ENCODE measurements around the gene OLFML1. TPM values are rescaled to one million over a fixed set of nuclear protein-coding genes. Genes with fewer than 3 reads are reported as not detected.
"Not testable (repeated sequence)": the region's sequence is repeated elsewhere in the genome, so short reads cannot be mapped to it uniquely, and the experiment has no call there.

OLFML1 gene
- total RNA-seq, 4 donors from 2014 or later = 5.0 to 111 (median 23.8) TPM

DNA sequence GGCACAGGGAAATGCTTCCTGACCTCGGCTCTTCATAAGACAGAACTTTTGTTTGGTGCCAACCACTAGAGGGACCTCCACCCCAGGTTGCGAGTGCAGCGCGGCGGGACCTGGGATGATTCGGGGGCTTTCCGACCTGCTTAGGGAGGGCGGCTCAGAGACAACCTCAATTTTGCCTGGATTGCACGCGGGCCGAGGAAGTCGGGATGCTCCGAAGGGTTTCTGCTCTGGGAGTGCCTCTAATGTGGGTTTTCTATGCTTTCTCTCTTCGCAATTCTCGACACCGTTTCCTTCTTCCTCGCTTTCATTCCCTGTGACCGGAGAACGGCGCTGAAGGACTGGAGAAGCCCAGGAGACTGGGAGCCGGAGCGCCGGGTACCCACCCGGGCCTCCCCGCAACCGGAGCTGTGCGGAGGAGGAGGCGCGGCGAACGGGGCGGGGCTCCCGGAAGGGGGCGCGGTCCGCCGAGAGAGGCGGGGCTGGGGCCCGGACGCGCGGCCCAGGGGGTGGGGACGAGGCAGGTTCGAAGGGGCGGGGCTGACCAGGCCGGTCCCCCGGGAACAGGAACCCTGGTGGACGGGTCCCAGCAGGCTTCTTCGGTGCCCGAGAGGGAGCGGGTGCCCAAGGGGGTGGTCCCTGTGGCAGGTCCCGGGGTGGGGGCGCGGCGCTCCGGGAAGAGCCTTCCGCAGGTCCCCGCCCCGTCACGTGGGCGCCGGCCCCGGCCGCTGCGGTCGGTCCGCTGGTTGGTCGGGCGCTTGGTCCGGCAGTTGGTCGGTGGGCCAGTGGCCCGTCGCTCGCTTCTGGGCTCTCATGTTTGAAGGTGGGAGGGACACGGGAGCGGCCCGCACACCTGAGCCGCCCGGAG is 28.2 kb downstream of the OLFML1 start, which contains the start of gene PPFIBP2:
Gene PPFIBP2, plus strand, starts transcription at position 766 of the 865 bp plus-strand sequence. CDS start 35,477 bp downstream, outside the sequence.
- DNase-seq = peak; percentile 74 to 86
- Histone ChIP-seq H3K4me3 (peak within 1 kb of the TSS; percentile 59 to 63), H3K4me1 (no peaks in the 10 kb centered on the region), H3K27ac (peak within 1 kb of the TSS; percentile 83 to 89), H3K9me3 (no peaks in the 10 kb centered on the region), H3K36me3 (no peaks in the 10 kb centered on the region), H3K27me3 (no peaks in the 10 kb centered on the region)
- TF ChIP-seq POLR2A (IDR thresholded peaks at IDR 0.05) = peak; percentile 38 to 54
- TF ChIP-seq, protein P1, sequence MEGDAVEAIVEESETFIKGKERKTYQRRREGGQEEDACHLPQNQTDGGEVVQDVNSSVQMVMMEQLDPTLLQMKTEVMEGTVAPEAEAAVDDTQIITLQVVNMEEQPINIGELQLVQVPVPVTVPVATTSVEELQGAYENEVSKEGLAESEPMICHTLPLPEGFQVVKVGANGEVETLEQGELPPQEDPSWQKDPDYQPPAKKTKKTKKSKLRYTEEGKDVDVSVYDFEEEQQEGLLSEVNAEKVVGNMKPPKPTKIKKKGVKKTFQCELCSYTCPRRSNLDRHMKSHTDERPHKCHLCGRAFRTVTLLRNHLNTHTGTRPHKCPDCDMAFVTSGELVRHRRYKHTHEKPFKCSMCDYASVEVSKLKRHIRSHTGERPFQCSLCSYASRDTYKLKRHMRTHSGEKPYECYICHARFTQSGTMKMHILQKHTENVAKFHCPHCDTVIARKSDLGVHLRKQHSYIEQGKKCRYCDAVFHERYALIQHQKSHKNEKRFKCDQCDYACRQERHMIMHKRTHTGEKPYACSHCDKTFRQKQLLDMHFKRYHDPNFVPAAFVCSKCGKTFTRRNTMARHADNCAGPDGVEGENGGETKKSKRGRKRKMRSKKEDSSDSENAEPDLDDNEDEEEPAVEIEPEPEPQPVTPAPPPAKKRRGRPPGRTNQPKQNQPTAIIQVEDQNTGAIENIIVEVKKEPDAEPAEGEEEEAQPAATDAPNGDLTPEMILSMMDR (IDR thresholded peaks at IDR 0.05) = peak; percentile 54 to 63 (median 57)
- intact Hi-C loops (cut with DNase I; ENCODE audit: low total_unique reads) = loop anchor here (10.0 kb wide), 1 partner anchor 151 kb away; no protein-coding TSS in a partner anchor

DNA sequence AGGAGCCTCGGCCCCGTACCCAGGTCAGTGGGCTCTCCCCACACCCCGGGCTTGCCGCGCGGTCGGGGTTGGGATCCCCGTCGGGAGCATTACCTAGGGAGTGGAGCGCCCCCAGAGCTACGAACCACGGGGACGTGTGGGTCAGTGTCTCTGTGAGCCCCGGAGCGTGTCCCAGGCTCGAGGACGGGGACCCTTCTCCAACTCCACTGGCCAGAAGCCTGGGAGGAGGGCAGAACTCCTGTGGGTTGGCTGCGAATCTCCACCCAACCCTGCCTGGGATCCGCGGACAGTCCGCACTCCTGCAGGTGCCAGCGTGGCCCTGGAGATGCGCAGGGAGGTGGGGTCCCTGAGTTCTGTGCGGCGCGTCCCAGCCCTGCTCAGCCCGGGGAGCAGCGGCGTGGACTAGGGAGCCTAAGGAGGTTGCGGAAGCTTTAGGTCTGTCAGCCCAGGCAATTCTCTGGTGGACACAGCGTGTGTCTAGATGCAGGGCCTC is 28.8 kb downstream of the OLFML1 start:
- TF ChIP-seq, protein P1 (IDR thresholded peaks at IDR 0.05) = no peak
- no peak for TF ChIP-seq POLR2A (IDR thresholded peaks at IDR 0.05)
- Histone ChIP-seq H3K4me3 (peak overlapping the region; percentile 59 to 63), H3K36me3 (no peaks in the 10 kb centered on the region), H3K9me3 (no peaks in the 10 kb centered on the region), H3K4me1 (no peaks in the 10 kb centered on the region), H3K27ac (peak overlapping the region; percentile 83 to 89), H3K27me3 (no peaks in the 10 kb centered on the region)
- intact Hi-C loops (cut with DNase I; ENCODE audit: low total_unique reads) = loop anchor here (10.0 kb wide), 1 partner anchor 151 kb away; no protein-coding TSS in a partner anchor
- no peak for DNase-seq

DNA sequence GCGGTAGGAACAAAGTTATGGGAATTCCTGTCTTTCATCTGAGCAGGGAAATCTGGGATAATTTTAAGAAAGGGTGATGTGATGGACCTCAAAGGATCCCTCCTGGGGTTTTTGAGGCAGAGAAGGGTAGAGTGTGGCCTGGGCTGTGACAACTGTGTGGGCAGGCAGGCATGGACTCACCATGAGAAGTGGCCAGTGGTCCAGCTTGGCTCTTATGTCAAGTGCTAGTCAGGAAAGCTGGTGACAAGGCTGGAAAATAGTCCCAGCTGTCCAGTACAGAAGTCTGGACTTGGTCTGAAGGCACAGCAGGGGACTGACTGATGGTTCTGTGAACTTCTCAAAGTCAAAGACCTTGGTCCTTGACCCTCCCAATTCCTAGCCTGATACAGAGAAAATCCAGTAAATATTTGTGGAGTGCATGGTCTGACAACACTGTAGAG is 30.2 kb downstream of the OLFML1 start:
- H3K36me3 ChIP-seq = no peaks in the 10 kb centered on the region
- H3K27me3 ChIP-seq = no peaks in the 10 kb centered on the region
- DNase-seq = no peak
- TF ChIP-seq, protein P1 (IDR thresholded peaks at IDR 0.05) = no peak
- no peak for TF ChIP-seq POLR2A (IDR thresholded peaks at IDR 0.05)
- intact Hi-C loops (cut with DNase I; ENCODE audit: low total_unique reads) = loop anchor here (10.0 kb wide), 1 partner anchor 149 kb away; no protein-coding TSS in a partner anchor
- H3K27ac ChIP-seq = no peak overlapping the region
- H3K9me3 ChIP-seq = no peaks in the 10 kb centered on the region
- H3K4me1 ChIP-seq = no peaks in the 10 kb centered on the region
- H3K4me3 ChIP-seq = no peak overlapping the region

DNA sequence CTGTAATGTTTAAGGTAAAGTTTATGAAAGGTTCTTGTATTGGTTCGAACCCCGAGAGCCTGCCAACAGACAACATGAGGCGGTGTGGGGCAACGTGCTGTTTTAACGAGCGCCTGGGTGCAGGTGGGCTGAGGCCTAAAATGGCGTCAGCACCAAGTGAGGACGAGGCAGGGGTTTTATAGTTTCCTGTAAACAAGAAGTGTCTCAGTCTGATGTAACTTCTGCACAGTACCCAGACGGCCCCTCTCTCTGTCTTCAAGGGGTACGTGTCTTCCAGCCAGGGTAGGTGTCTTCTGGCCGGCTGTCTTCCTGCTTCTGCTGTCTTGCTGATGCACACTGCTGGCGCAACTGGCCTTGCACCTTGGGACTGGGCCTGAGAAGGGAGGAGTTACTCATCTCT is 31.2 kb downstream of the OLFML1 start:
- TF ChIP-seq, protein P1 (IDR thresholded peaks at IDR 0.05) = no peak
- no peak for TF ChIP-seq POLR2A (IDR thresholded peaks at IDR 0.05)
- H3K4me3 ChIP-seq = no peak overlapping the region
- no peak for DNase-seq
- intact Hi-C loops (cut with DNase I; ENCODE audit: low total_unique reads) = loop anchor here (10.0 kb wide), 1 partner anchor 148 kb away; no protein-coding TSS in a partner anchor
- no peaks in the 10 kb centered on the region for H3K27me3 ChIP-seq
- H3K36me3 ChIP-seq = no peaks in the 10 kb centered on the region
- H3K4me1 ChIP-seq = no peaks in the 10 kb centered on the region
- H3K9me3 ChIP-seq = no peaks in the 10 kb centered on the region
- H3K27ac ChIP-seq = no peak overlapping the region

DNA sequence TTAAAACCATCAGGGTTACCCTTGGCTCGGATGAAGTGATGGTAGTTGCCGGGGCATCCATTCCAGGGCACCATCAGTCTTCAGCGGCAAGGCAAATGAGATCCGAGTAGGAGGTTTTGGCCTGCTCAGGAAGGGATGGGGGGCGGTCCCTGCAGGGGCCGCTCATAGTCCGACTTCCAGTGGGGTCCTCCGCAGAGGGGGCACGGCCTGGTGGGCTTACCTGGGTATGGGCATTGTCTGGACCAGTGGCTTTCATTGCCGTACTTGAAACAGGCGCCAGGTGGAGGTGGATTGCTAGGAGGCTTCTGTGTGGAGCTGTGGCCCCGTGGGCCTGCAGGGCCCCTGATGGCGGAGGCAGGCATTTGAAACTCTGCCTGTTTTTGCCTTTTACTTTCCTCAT is 32.4 kb downstream of the OLFML1 start:
- H3K27ac ChIP-seq, H3K4me3 ChIP-seq, DNase-seq, H3K4me1 ChIP-seq, H3K27me3 ChIP-seq, H3K9me3 ChIP-seq, H3K36me3 ChIP-seq: not testable (repeated sequence)
- intact Hi-C loops (cut with DNase I; ENCODE audit: low total_unique reads) = loop anchor here (10.0 kb wide), 1 partner anchor 147 kb away; no protein-coding TSS in a partner anchor

All from uterus (tissue), 4 donors.